GM12878 (cell line): ENCODE measurements around the gene NLRC3. TPM values are rescaled to one million over a fixed set of nuclear protein-coding genes. Genes with fewer than 3 reads are reported as not detected.

Source experiments
- ATAC-seq: fragments of 200-7000 bp; cut with Tn5 transposase; 3 replicates; pipeline ENCODE4 v1.9.1; 2020; ENCODE audit warnings: mild to moderate bottlenecking, moderate library complexity
- BruUV-seq: library from RNA; stranded (reverse); fragments of 400-500 nt; replicated peaks from 2 replicates; lab custom pipeline; 2021; lab: Mats Ljungman, UMichigan
- CTCF ChIA-PET: fragments of 300-600 bp; sonication (Branson Sonifier 250); formaldehyde crosslinking; extraction: SDS; loops from one replicate; lab custom pipeline; 2021; ENCODE audit warnings: inconsistent platforms; lab: Yijun Ruan, JAX
- POLR2A ChIA-PET: fragments of 350-600 bp; formaldehyde crosslinking; extraction: SDS; loops from one replicate; lab custom pipeline; 2021; ENCODE audit warnings: inconsistent platforms; lab: Charles Lee
- RAD21 ChIA-PET: fragments of 300-600 bp; sonication (Branson Sonifier 250); formaldehyde crosslinking; loops from one replicate; lab custom pipeline; 2023; ENCODE audit warnings: antibody characterized with exemption; ENCODE audit not compliant: unreplicated experiment; lab: Charles Lee
- SMC1A ChIA-PET: fragments of 300-600 bp; sonication (Branson Sonifier 250); formaldehyde crosslinking; loops from one replicate; lab custom pipeline; 2023; ENCODE audit not compliant: unreplicated experiment, uncharacterized antibody; lab: Charles Lee
- DNase-seq: peaks from one replicate; pipeline ENCODE4 v3.0.0-alpha.2; 2011; ENCODE audit warnings: low read depth, low spot score
- FAIRE-seq: peaks from 3 replicates; lab custom pipeline; 2011; peaks lifted over from hg19 to GRCh38; lab: Jason Lieb, UNC
- H2AFZ ChIP-seq: 2 replicates; pipeline ENCODE4 v1.6.0; 2011; ENCODE audit warnings: low read depth, low read length, control low read depth; ENCODE audit not compliant: control insufficient read depth
- H3K27ac ChIP-seq: 2 replicates; pipeline ENCODE4 v1.5.1; 2011; ENCODE audit warnings: control low read depth; ENCODE audit not compliant: control insufficient read depth, insufficient read depth
- H3K27me3 ChIP-seq, 2 experiments: replicated peaks in 1 of 2; 2 replicates each; pipeline versions ENCODE4 v1.6.0 to v1.6.1; 2011; ENCODE audit warnings: low read length in 1 of 2; ENCODE audit not compliant: control insufficient read depth in 2 of 2, insufficient read depth in 2 of 2
- H3K36me3 ChIP-seq, 2 experiments: 2 replicates each; pipeline ENCODE4 v1.5.1; 2011; ENCODE audit warnings: low read length in 1 of 2; ENCODE audit not compliant: control insufficient read depth in 2 of 2, insufficient read depth in 2 of 2
- H3K4me1 ChIP-seq: 2 replicates; pipeline ENCODE4 v1.6.1; 2011; ENCODE audit warnings: mild to moderate bottlenecking, low read length, moderate library complexity, mixed read lengths; ENCODE audit not compliant: control insufficient read depth, insufficient read depth
- H3K4me2 ChIP-seq: 2 replicates; pipeline ENCODE4 v1.6.0; 2011; ENCODE audit warnings: control low read depth; ENCODE audit not compliant: control insufficient read depth, insufficient read depth
- H3K4me3 ChIP-seq: fragments of 200-600 bp; sonication (generic); 2 replicates; pipeline ENCODE4 v1.5.1; 2016
- H3K79me2 ChIP-seq: 2 replicates; pipeline ENCODE4 v1.6.0; 2011; ENCODE audit warnings: low read length; ENCODE audit not compliant: control insufficient read depth, insufficient read depth
- H3K9ac ChIP-seq: 2 replicates; pipeline ENCODE4 v1.8.0; 2011; ENCODE audit warnings: low read length, control low read depth, mixed read lengths; ENCODE audit not compliant: control insufficient read depth, insufficient read depth
- H3K9me3 ChIP-seq: replicated peaks from 3 replicates; pipeline ENCODE4 v1.5.1; 2011; ENCODE audit warnings: mild to moderate bottlenecking, low read length; ENCODE audit not compliant: control insufficient read depth, insufficient read depth
- H4K20me1 ChIP-seq: 2 replicates; pipeline ENCODE4 v1.6.0; 2011; ENCODE audit not compliant: control insufficient read depth, insufficient read depth
- ATF7 ChIP-seq: fragments of 450-650 bp; IDR thresholded peaks from 2 replicates; pipeline ENCODE4 v1.6.1; 2016; ENCODE audit warnings: low read depth, mild to moderate bottlenecking
- CHD1 ChIP-seq: IDR thresholded peaks from 2 replicates; pipeline ENCODE4 v1.6.1; 2012; ENCODE audit warnings: low read depth, low read length, improper control_type of control experiment
- ETV6 ChIP-seq, 2 experiments: fragments of 450-650 bp in 1 of 2; IDR thresholded peaks in 1 of 2; conservative IDR thresholded peaks in 1 of 2; 2 replicates each; pipeline ENCODE4 v1.6.1; 2014; ENCODE audit warnings: antibody characterized with exemption in 1 of 2, borderline replicate concordance in 1 of 2, low read depth in 1 of 2, mild to moderate bottlenecking in 1 of 2, moderate library complexity in 1 of 2
- GABPA ChIP-seq: IDR thresholded peaks from 2 replicates; pipeline ENCODE4 v1.6.1; 2014; ENCODE audit warnings: antibody characterized with exemption, low read depth, mild to moderate bottlenecking, inconsistent platforms
- GATAD2B ChIP-seq: fragments of 450-650 bp; conservative IDR thresholded peaks from 2 replicates; pipeline ENCODE4 v1.6.1; 2017; ENCODE audit warnings: low read depth, mild to moderate bottlenecking, moderate library complexity
- IRF4 ChIP-seq: IDR thresholded peaks from 2 replicates; pipeline ENCODE4 v1.6.1; 2011; ENCODE audit warnings: low read depth, low read length
- KLF5 ChIP-seq: fragments of 450-650 bp; IDR thresholded peaks from 2 replicates; pipeline ENCODE4 v1.6.1; 2014; ENCODE audit warnings: mild to moderate bottlenecking; ENCODE audit not compliant: partially characterized antibody
- MYC ChIP-seq: IDR thresholded peaks from 2 replicates; pipeline ENCODE4 v1.6.1; 2011; ENCODE audit warnings: mild to moderate bottlenecking, low read length, moderate library complexity, inconsistent platforms; ENCODE audit not compliant: insufficient read depth, insufficient replicate concordance, insufficient read length, severe bottlenecking
- NFXL1 ChIP-seq: fragments of 450-650 bp; IDR thresholded peaks from 2 replicates; pipeline ENCODE4 v1.6.1; 2017; ENCODE audit warnings: antibody characterized with exemption, mild to moderate bottlenecking, borderline replicate concordance
- POLR2AphosphoS5 ChIP-seq: IDR thresholded peaks from 2 replicates; pipeline ENCODE4 v1.6.1; 2011; ENCODE audit warnings: mild to moderate bottlenecking, low read length, inconsistent platforms
- RAD21 ChIP-seq: IDR thresholded peaks from 2 replicates; pipeline ENCODE4 v1.6.1; 2011; ENCODE audit warnings: mild to moderate bottlenecking, low read depth, low read length, moderate library complexity; ENCODE audit not compliant: insufficient read depth
- SPI1 ChIP-seq: IDR thresholded peaks from 2 replicates; pipeline ENCODE4 v1.6.1; 2011; ENCODE audit warnings: low read depth, mild to moderate bottlenecking, low read length, moderate library complexity, borderline replicate concordance; ENCODE audit not compliant: insufficient read depth
- ZZZ3 ChIP-seq: IDR thresholded peaks from 2 replicates; pipeline ENCODE4 v1.6.1; 2011; ENCODE audit warnings: low read depth; ENCODE audit not compliant: control insufficient read depth, insufficient read length
- WGBS: methylation state at CpG from one replicate; pipeline ENCODE4 v1.1.6; 2016; ENCODE audit warnings: low lambda C conversion rate; ENCODE audit not compliant: insufficient replicate concordance, insufficient coverage; ENCODE audit errors: missing lambda C conversion rate; 5-methylcytosine and 5-hydroxymethylcytosine counted together
- in situ Hi-C: fragments of 300-500 bp; cut with MboI; formaldehyde crosslinking; loops from 9 replicates; pipeline ENCODE4 v1.14.3; 2018; ENCODE audit warnings: mixed read lengths
- intact Hi-C: fragments of 100-400 bp; cut with micrococcal nuclease; formaldehyde crosslinking; loops from one replicate; pipeline ENCODE4 v1.14.2; 2022; ENCODE audit not compliant: unreplicated experiment
- polyA plus RNA-seq, 11 experiments: library from polyadenylated mRNA; depleted of rRNA in 4 of 11; unstranded in 6 of 11; stranded (reverse) in 5 of 11; fragments of >200 nt; fragmentation: Nextera tagmentation in 4 of 11; fragmentation: Illumina TruSeq in 1 of 11; extraction: Ambion mirVana in 4 of 11; extraction: Trizol in 1 of 11; gene quantifications; 1 replicate in 1 of 11; 2 replicates in 10 of 11; pipeline versions ENCODE4 v1.2.1 to v1.2.3, GENCODE V29; 2011 to 2016; ENCODE audit warnings: inconsistent platforms in 2 of 11, missing spikeins in 2 of 11, low read depth in 1 of 11
- total RNA-seq, 4 experiments: library from RNA; depleted of rRNA in 3 of 4; stranded (reverse); fragments of >200 nt in 3 of 4; fragmentation: Illumina TruSeq in 1 of 4; extraction: Trizol in 1 of 4; gene quantifications; 2 replicates each; pipeline versions ENCODE4 v1.2.1 to v1.2.3, GENCODE V29; 2013 to 2021
- TF ChIP-seq, protein P1 (sequence below): fragments of 450-650 bp; IDR thresholded peaks from 2 replicates; pipeline ENCODE4 v1.6.1; 2017; ENCODE audit warnings: mild to moderate bottlenecking
- TF ChIP-seq, protein P2 (sequence below): fragments of 450-650 bp; IDR thresholded peaks from 2 replicates; pipeline ENCODE4 v1.6.1; 2017; ENCODE audit warnings: borderline replicate concordance

Gene NLRC3
- total and polyA plus RNA-seq, 10 of the 15 experiments (the other 5 are each of a cell fraction or from before 2014, with no cell fraction given): 2.2 to 17.8 (median 7.6) TPM

DNA sequence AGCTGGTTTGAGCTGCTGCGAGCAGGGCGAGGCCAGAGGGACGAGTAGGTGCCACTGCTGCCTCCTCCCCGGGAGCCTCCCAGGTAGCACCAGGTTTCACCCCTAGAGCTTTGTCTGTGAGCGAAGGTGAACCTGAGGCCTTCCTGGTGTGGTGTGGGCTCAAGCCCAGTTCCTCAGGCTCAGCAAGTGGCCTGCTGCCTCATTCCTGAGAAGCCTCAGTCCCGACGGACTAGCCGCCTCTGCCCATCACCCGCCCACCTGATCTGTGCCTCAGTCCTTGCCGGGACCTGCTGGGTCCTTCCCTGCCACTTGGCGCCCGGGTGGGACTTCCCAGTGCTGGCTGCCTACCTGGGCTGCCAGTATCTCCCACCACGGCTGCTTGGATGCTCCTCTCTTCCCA lies 1.7 kb downstream of the NLRC3 start:
- H3K9me3 ChIP-seq: peaks cover 2% of the 10 kb centered on the region; the same call in 2 of the 3 replicates
- 83% methylated on average over 13 of the region's 13 CpGs for WGBS
- ATAC-seq: no peak
- H3K9ac ChIP-seq: peak overlapping the region; percentile 69; the same call in 1 of the 2 replicates
- SMC1A ChIA-PET: no interaction called here
- peak overlapping the region; percentile 82 for H3K4me3 ChIP-seq
- intact Hi-C loops: no loop called here
- CTCF ChIA-PET: no interaction called here
- no peaks in the 10 kb centered on the region for H3K27me3 ChIP-seq
- no TSS peak for BruUV-seq
- no peak overlapping the region for H3K27ac ChIP-seq
- 0 out of 2 replicates have a peak, but pooled peaks have one; percentile 1 for TF ChIP-seq SPI1
- TF ChIP-seq GATAD2B: no peak
- no peak for FAIRE-seq
- no peak overlapping the region for H2AFZ ChIP-seq
- RAD21 ChIA-PET: no interaction called here
- H3K4me2 ChIP-seq: peak overlapping the region; percentile 99
- no peaks in the 10 kb centered on the region for H4K20me1 ChIP-seq
- in situ Hi-C loops: no loop called here
- H3K79me2 ChIP-seq: peaks cover 23% of the 10 kb centered on the region
- no peak for DNase-seq
- POLR2A ChIA-PET: no interaction called here
- H3K4me1 ChIP-seq: peaks cover 43% of the 10 kb centered on the region
- H3K36me3 ChIP-seq: 0 out of 4 replicates have a peak, but pooled peaks cover 0 to 2% of the 10 kb centered on the region in 2 experiments

DNA sequence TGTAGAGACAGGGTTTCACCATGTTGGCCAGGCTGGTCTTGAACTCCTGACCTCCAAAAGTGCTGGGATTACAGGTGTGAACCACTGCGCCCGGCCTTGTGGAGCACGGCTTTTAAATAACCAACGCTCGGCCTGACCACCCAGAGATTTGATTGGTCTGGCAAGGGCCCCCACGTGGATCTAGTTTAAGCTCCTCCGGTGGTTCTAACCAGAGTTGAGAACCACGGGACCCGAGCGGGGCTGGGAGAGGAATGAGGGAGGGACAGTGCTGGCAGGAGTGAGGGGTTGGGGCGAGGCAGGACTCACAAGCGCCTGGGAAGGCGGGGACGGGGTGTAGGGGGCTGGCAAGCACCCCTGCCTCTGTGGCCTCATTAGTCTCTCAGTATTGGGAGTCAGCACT lies 3.0 kb downstream of the NLRC3 start:
- CTCF ChIA-PET: no interaction called here
- POLR2A ChIA-PET: interaction anchor here (0.5 kb wide), 1 partner anchor 38 kb away, joined by 7 read pairs; no protein-coding TSS in a partner anchor
- Histone ChIP-seq H4K20me1 (no peaks in the 10 kb centered on the region), H3K9ac (no peak overlapping the region), H3K27me3 (no peaks in the 10 kb centered on the region), H3K9me3 (peaks cover 3% of the 10 kb centered on the region; the same call in 2 of the 3 replicates), H3K4me3 (no peak overlapping the region), H3K4me1 (peaks cover 30% of the 10 kb centered on the region), H3K79me2 (peaks cover 23% of the 10 kb centered on the region), H2AFZ (no peak overlapping the region), H3K4me2 (no peak overlapping the region), H3K27ac (no peak overlapping the region), H3K36me3 (0 out of 4 replicates have a peak, but pooled peaks cover 0 to 2% of the 10 kb centered on the region in 2 experiments)
- ATAC-seq (no peak), DNase-seq (no peak), FAIRE-seq (no peak)
- SMC1A ChIA-PET: no interaction called here
- BruUV-seq: TSS peak; percentile 46
- RAD21 ChIA-PET: no interaction called here
- intact Hi-C loops (no loop called here), in situ Hi-C loops (no loop called here)
- WGBS: 91% methylated on average over 14 of the region's 14 CpGs
- TF ChIP-seq ATF7 (no peak), RAD21 (no peak), ETV6 (conservative IDR thresholded peaks at IDR 0.05 in 1 of 2, IDR thresholded peaks at IDR 0.05 in 1 of 2; ENCODE audit: borderline replicate concordance in 1 of 2, low read depth in 1 of 2) (no peak), IRF4 (no peak), GABPA (no peak), KLF5 (no peak), ZZZ3 (no peak), NFXL1 (no peak), MYC (no peak), CHD1 (no peak), POLR2AphosphoS5 (no peak)
- TF ChIP-seq, protein P1, sequence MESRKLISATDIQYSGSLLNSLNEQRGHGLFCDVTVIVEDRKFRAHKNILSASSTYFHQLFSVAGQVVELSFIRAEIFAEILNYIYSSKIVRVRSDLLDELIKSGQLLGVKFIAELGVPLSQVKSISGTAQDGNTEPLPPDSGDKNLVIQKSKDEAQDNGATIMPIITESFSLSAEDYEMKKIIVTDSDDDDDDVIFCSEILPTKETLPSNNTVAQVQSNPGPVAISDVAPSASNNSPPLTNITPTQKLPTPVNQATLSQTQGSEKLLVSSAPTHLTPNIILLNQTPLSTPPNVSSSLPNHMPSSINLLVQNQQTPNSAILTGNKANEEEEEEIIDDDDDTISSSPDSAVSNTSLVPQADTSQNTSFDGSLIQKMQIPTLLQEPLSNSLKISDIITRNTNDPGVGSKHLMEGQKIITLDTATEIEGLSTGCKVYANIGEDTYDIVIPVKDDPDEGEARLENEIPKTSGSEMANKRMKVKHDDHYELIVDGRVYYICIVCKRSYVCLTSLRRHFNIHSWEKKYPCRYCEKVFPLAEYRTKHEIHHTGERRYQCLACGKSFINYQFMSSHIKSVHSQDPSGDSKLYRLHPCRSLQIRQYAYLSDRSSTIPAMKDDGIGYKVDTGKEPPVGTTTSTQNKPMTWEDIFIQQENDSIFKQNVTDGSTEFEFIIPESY: no peak
- TF ChIP-seq, protein P2, sequence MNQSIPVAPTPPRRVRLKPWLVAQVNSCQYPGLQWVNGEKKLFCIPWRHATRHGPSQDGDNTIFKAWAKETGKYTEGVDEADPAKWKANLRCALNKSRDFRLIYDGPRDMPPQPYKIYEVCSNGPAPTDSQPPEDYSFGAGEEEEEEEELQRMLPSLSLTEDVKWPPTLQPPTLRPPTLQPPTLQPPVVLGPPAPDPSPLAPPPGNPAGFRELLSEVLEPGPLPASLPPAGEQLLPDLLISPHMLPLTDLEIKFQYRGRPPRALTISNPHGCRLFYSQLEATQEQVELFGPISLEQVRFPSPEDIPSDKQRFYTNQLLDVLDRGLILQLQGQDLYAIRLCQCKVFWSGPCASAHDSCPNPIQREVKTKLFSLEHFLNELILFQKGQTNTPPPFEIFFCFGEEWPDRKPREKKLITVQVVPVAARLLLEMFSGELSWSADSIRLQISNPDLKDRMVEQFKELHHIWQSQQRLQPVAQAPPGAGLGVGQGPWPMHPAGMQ: no peak
